OCI-LY1 (cell line): ENCODE measurements around the gene SLN.

Experiments used
- H2AFZ ChIP-seq: fragments of 200-600 bp; sonication (generic), shearing (Covaris generic); 2 replicates; pipeline ENCODE4 v1.6.0; 2014; ENCODE audit warnings: antibody characterized with exemption, mild to moderate bottlenecking, low read length
- H3F3A ChIP-seq: fragments of 200-600 bp; sonication (generic), shearing (Covaris generic); 2 replicates; pipeline ENCODE4 v1.6.0; 2014; ENCODE audit warnings: mild to moderate bottlenecking, antibody characterized with exemption, low read length, moderate library complexity; ENCODE audit not compliant: insufficient read depth
- H3K27ac ChIP-seq: fragments of 200-600 bp; sonication (generic); 2 replicates; pipeline ENCODE4 v1.5.1; 2014; ENCODE audit warnings: low read length, mixed run types, mild to moderate bottlenecking, low read depth; ENCODE audit not compliant: poor library complexity, severe bottlenecking
- H3K27me3 ChIP-seq: fragments of 200-600 bp; sonication (generic); 2 replicates; pipeline ENCODE4 v1.6.0; 2014; ENCODE audit warnings: antibody characterized with exemption, mild to moderate bottlenecking, low read length, moderate library complexity; ENCODE audit not compliant: insufficient read depth
- H3K36me3 ChIP-seq: fragments of 200-600 bp; sonication (generic); 2 replicates; pipeline ENCODE4 v1.6.1; 2014; ENCODE audit warnings: mild to moderate bottlenecking, antibody characterized with exemption, low read length, moderate library complexity, mixed read lengths; ENCODE audit not compliant: insufficient read depth
- H3K4me1 ChIP-seq: fragments of 200-600 bp; sonication (generic); 2 replicates; pipeline ENCODE4 v1.5.1; 2014; ENCODE audit warnings: mild to moderate bottlenecking, low read length, moderate library complexity; ENCODE audit not compliant: insufficient read depth, severe bottlenecking
- H3K4me2 ChIP-seq: fragments of 200-600 bp; sonication (generic), shearing (Covaris generic); 2 replicates; pipeline ENCODE4 v1.6.1; 2014; ENCODE audit warnings: low read length
- H3K4me3 ChIP-seq: fragments of 200-600 bp; sonication (generic); 2 replicates; pipeline ENCODE4 v1.5.1; 2014; ENCODE audit warnings: low read length, low read depth, mild to moderate bottlenecking, mixed read lengths; ENCODE audit not compliant: poor library complexity, severe bottlenecking
- H3K79me2 ChIP-seq: fragments of 200-600 bp; shearing (Covaris generic); 2 replicates; pipeline ENCODE4 v1.6.1; 2016; ENCODE audit warnings: mixed run types, low read length, mixed read lengths; ENCODE audit not compliant: insufficient read depth
- H3K9ac ChIP-seq: fragments of 200-600 bp; sonication (generic), shearing (Covaris generic); 2 replicates; pipeline ENCODE4 v1.6.1; 2014; ENCODE audit warnings: mild to moderate bottlenecking, low read length, mixed read lengths
- H3K9me2 ChIP-seq: fragments of 200-600 bp; sonication (generic), shearing (Covaris generic); 2 replicates; pipeline ENCODE4 v1.6.1; 2014; ENCODE audit warnings: low read depth, mild to moderate bottlenecking, low read length, mixed read lengths
- H3K9me3 ChIP-seq: fragments of 200-600 bp; shearing (Covaris generic); 2 replicates; pipeline ENCODE4 v1.6.1; 2014; ENCODE audit warnings: low read length, mixed read lengths
- H4K20me1 ChIP-seq: fragments of 200-600 bp; sonication (generic), shearing (Covaris generic); 2 replicates; pipeline ENCODE4 v1.6.0; 2016; ENCODE audit warnings: mild to moderate bottlenecking, low read length; ENCODE audit not compliant: insufficient read depth
- CTCF ChIP-seq: fragments of 200-600 bp; sonication (generic), shearing (Covaris generic); IDR thresholded peaks from 2 replicates; pipeline ENCODE4 v1.5.1; 2017; ENCODE audit warnings: mild to moderate bottlenecking, antibody characterized with exemption, low read length, moderate library complexity, mixed read lengths
- EZH2 ChIP-seq: fragments of 200-600 bp; sonication (generic), shearing (Covaris generic); IDR thresholded peaks from 2 replicates; pipeline ENCODE4 v1.8.0; 2017; ENCODE audit warnings: borderline replicate concordance, mixed run types, mild to moderate bottlenecking, antibody characterized with exemption, low read length, moderate library complexity, mixed read lengths

The SLN gene

GRCh38 chr11:107683807-107684206, 28.0 kb downstream of the SLN start:
- Histone ChIP-seq H4K20me1 (no peaks in the 10 kb centered on the region), H3K4me1 (peaks cover 5% of the 10 kb centered on the region), H3K79me2 (no peaks in the 10 kb centered on the region), H2AFZ (no peak overlapping the region), H3K36me3 (no peaks in the 10 kb centered on the region), H3K27me3 (no peaks in the 10 kb centered on the region), H3K4me2 (no peak overlapping the region), H3K9me2 (no peaks in the 10 kb centered on the region), H3K9ac (no peak overlapping the region), H3K9me3 (no peaks in the 10 kb centered on the region), H3K4me3 (no peak overlapping the region), H3F3A (no peaks in the 10 kb centered on the region), H3K27ac (no peak overlapping the region)
- no peak for TF ChIP-seq CTCF
- no peak for TF ChIP-seq EZH2

DNA sequence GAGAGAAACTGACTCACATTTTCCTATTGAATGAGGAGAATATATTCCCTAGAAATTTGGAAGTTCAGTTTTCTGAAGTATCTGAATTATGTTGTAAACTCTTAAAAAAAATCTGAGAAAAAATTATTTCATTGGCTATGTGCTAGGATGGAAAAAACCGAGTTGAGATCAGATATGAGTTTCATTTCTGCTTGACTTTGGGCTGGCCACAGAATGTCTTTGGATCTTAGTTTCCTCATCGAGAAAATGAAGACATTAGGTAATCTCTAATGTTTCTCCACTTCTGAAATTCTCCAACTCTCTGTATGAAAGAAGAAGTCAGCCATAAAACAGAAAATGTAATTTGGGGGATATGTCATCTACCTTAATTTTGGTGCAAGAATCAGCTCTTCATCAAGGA, 28.8 kb downstream of the SLN start:
- Histone ChIP-seq H3K79me2 (no peaks in the 10 kb centered on the region), H3K4me1 (no peaks in the 10 kb centered on the region), H4K20me1 (no peaks in the 10 kb centered on the region), H3K36me3 (no peaks in the 10 kb centered on the region), H3K27me3 (no peaks in the 10 kb centered on the region), H3K27ac (no peak overlapping the region), H2AFZ (no peak overlapping the region), H3K9me3 (no peaks in the 10 kb centered on the region), H3K4me2 (no peak overlapping the region), H3F3A (no peaks in the 10 kb centered on the region), H3K9ac (no peak overlapping the region), H3K9me2 (no peaks in the 10 kb centered on the region), H3K4me3 (no peak overlapping the region)
- TF ChIP-seq CTCF (no peak), EZH2 (no peak)

GRCh38 chr11:107682572-107682971, 29.3 kb downstream of the SLN start:
- H3K4me1 ChIP-seq = no peaks in the 10 kb centered on the region
- no peak overlapping the region for H3K9ac ChIP-seq
- no peak for TF ChIP-seq EZH2
- no peak for TF ChIP-seq CTCF
- H3K27me3 ChIP-seq = no peaks in the 10 kb centered on the region
- H3K36me3 ChIP-seq = no peaks in the 10 kb centered on the region
- H3K4me2 ChIP-seq = no peak overlapping the region
- H2AFZ ChIP-seq = no peak overlapping the region
- no peak overlapping the region for H3K4me3 ChIP-seq
- H3K79me2 ChIP-seq = no peaks in the 10 kb centered on the region
- H3F3A ChIP-seq = no peaks in the 10 kb centered on the region
- H3K27ac ChIP-seq = no peak overlapping the region
- H3K9me3 ChIP-seq = no peaks in the 10 kb centered on the region
- H4K20me1 ChIP-seq = no peaks in the 10 kb centered on the region
- no peaks in the 10 kb centered on the region for H3K9me2 ChIP-seq
